ENCODE results near the gene NBDY. TPM values are rescaled to one million over a fixed set of nuclear protein-coding genes. Genes with fewer than 3 reads are reported as not detected.

NBDY gene
- total and polyA plus RNA-seq, 2 donors (not counting 3 experiments of a cell fraction or from before 2014, with no cell fraction given): 33.0 to 57.3 TPM

GRCh38 chrX:56826020-56826419 is 97.0 kb downstream of the NBDY start:
- no peaks in the 10 kb centered on the region for H3K9me1 ChIP-seq (replicated peaks; ENCODE audit: control insufficient read depth, extremely low read depth, insufficient read depth, low read length)
- dilution Hi-C loops (cut with MboI; ENCODE audit: extremely low pct_ligation_motif_present, low sequenced_read_pairs) (no loop called here), intact Hi-C loops (cut with micrococcal nuclease) (no loop called here)
- FAIRE-seq (no peak), DNase-seq (ENCODE audit: low read depth, low spot score) (no peak)
- H3K79me2 ChIP-seq (ENCODE audit: control insufficient read depth, insufficient read depth, low read length): no peaks in the 10 kb centered on the region
- H3K4me2 ChIP-seq (ENCODE audit: insufficient read depth, low read length): no peak overlapping the region
- H3K27ac ChIP-seq (ENCODE audit: insufficient read depth, low read depth, low read length): no peak overlapping the region
- H3K4me1 ChIP-seq (ENCODE audit: control insufficient read depth, extremely low read depth, insufficient read depth, low read length): no peaks in the 10 kb centered on the region
- H4K20me1 ChIP-seq (replicated peaks; ENCODE audit: control insufficient read depth, extremely low read depth, insufficient read depth, low read length): no peaks in the 10 kb centered on the region
- H2AFZ ChIP-seq (ENCODE audit: low read depth, low read length): no peak overlapping the region
- ChIA-PET POLR2A (no interaction called here), CTCF (interaction anchor here (0.7 kb wide), 1 partner anchor 152 kb away, joined by 3 read pairs; no protein-coding TSS in a partner anchor)
- no peaks in the 10 kb centered on the region for H3K27me3 ChIP-seq (ENCODE audit: control insufficient read depth in 2 of 2, insufficient read depth in 2 of 2, low read length in 2 of 2)
- H3K9me3 ChIP-seq (replicated peaks; ENCODE audit: control insufficient read depth, insufficient read depth, low read length): no peaks in the 10 kb centered on the region
- H3K36me3 ChIP-seq (ENCODE audit: control insufficient read depth in 2 of 2, extremely low read depth in 1 of 2, insufficient read depth in 2 of 2, low read length in 2 of 2): no peaks in the 10 kb centered on the region
- no peak overlapping the region for H3K4me3 ChIP-seq (replicated peaks in 1 of 3; ENCODE audit: insufficient read depth in 1 of 3, low read depth in 1 of 3, low read length in 3 of 3)
- no peak overlapping the region for H3K9ac ChIP-seq (replicated peaks; ENCODE audit: extremely low read depth, insufficient read depth, low read length)
- TF ChIP-seq POLR2A (IDR thresholded peaks at IDR 0.05; ENCODE audit: low read depth, low read length) (no peak), EZH2 (IDR thresholded peaks at IDR 0.05; ENCODE audit: borderline replicate concordance, low read depth, low read length, severe bottlenecking) (no peak), MAX (IDR thresholded peaks at IDR 0.05; ENCODE audit: insufficient read depth, insufficient read length) (no peak), MYC (IDR thresholded peaks at IDR 0.05; ENCODE audit: low read depth, low read length) (no peak), CTCF (IDR thresholded peaks at IDR 0.05; ENCODE audit: extremely low read depth in 1 of 2, insufficient read depth in 1 of 2, low read depth in 1 of 2, low read length in 2 of 2) (no peak)
- no TSS peak for BruUV-seq (replicated peaks)

- no TSS peak for BruUV-seq (replicated peaks)
- Histone ChIP-seq H3K9me3 (replicated peaks; ENCODE audit: control insufficient read depth, insufficient read depth, low read length) (no peaks in the 10 kb centered on the region), H3K4me2 (ENCODE audit: insufficient read depth, low read length) (no peak overlapping the region), H3K27me3 (ENCODE audit: control insufficient read depth in 2 of 2, insufficient read depth in 2 of 2, low read length in 2 of 2) (no peaks in the 10 kb centered on the region), H3K4me1 (ENCODE audit: control insufficient read depth, extremely low read depth, insufficient read depth, low read length) (no peaks in the 10 kb centered on the region), H3K79me2 (ENCODE audit: control insufficient read depth, insufficient read depth, low read length) (no peaks in the 10 kb centered on the region), H3K27ac (ENCODE audit: insufficient read depth, low read depth, low read length) (no peak overlapping the region), H4K20me1 (replicated peaks; ENCODE audit: control insufficient read depth, extremely low read depth, insufficient read depth, low read length) (no peaks in the 10 kb centered on the region), H3K9ac (replicated peaks; ENCODE audit: extremely low read depth, insufficient read depth, low read length) (no peak overlapping the region), H2AFZ (ENCODE audit: low read depth, low read length) (no peak overlapping the region), H3K36me3 (ENCODE audit: control insufficient read depth in 2 of 2, extremely low read depth in 1 of 2, insufficient read depth in 2 of 2, low read length in 2 of 2) (no peaks in the 10 kb centered on the region), H3K4me3 (replicated peaks in 1 of 3; ENCODE audit: insufficient read depth in 1 of 3, low read depth in 1 of 3, low read length in 3 of 3) (no peak overlapping the region), H3K9me1 (replicated peaks; ENCODE audit: control insufficient read depth, extremely low read depth, insufficient read depth, low read length) (no peaks in the 10 kb centered on the region)
- dilution Hi-C loops (cut with MboI; ENCODE audit: extremely low pct_ligation_motif_present, low sequenced_read_pairs) (no loop called here), intact Hi-C loops (cut with micrococcal nuclease) (no loop called here)
- ChIA-PET POLR2A (no interaction called here), CTCF (no interaction called here)
- TF ChIP-seq EZH2 (IDR thresholded peaks at IDR 0.05; ENCODE audit: borderline replicate concordance, low read depth, low read length, severe bottlenecking) (no peak), CTCF (IDR thresholded peaks at IDR 0.05; ENCODE audit: extremely low read depth in 1 of 2, insufficient read depth in 1 of 2, low read depth in 1 of 2, low read length in 2 of 2) (no peak), JUN (IDR thresholded peaks at IDR 0.05; ENCODE audit: borderline replicate concordance, insufficient read depth, insufficient read length, low read depth) (no peak), MYC (IDR thresholded peaks at IDR 0.05; ENCODE audit: low read depth, low read length) (no peak), MAX (IDR thresholded peaks at IDR 0.05; ENCODE audit: insufficient read depth, insufficient read length) (no peak), POLR2AphosphoS5 (IDR thresholded peaks at IDR 0.05; ENCODE audit: insufficient read depth, low read depth, low read length) (no peak), GATA2 (IDR thresholded peaks at IDR 0.05; ENCODE audit: insufficient read depth, insufficient read length, low read depth, low read length) (no peak), FOS (IDR thresholded peaks at IDR 0.05; ENCODE audit: borderline replicate concordance, insufficient read depth, low read length) (no peak), POLR2A (IDR thresholded peaks at IDR 0.05; ENCODE audit: low read depth, low read length) (no peak)
- DNase-seq (ENCODE audit: low read depth, low spot score) (peak; percentile 49), FAIRE-seq (peak; percentile 55)
These were observed 104.6 kb downstream of the NBDY start for GRCh38 chrX:56833626-56834025.
